MM.1S (cell line): Measurements from ENCODE around the gene NRXN3.

Source experiments
- DNase-seq: peaks from one replicate; pipeline ENCODE4 v3.0.0-alpha.2; 2015
- H2AFZ ChIP-seq: fragments of 300-600 bp; sonication (generic); 2 replicates; pipeline ENCODE4 v1.6.0; 2016; ENCODE audit warnings: antibody characterized with exemption, low read length
- H3F3A ChIP-seq: fragments of 300-600 bp; sonication (generic); 2 replicates; pipeline ENCODE4 v1.6.1; 2016; ENCODE audit warnings: mild to moderate bottlenecking, antibody characterized with exemption, low read length, moderate library complexity, mixed read lengths; ENCODE audit not compliant: insufficient read depth
- H3K27ac ChIP-seq: fragments of 300-600 bp; sonication (generic); 2 replicates; pipeline ENCODE4 v1.5.1; 2016; ENCODE audit warnings: mild to moderate bottlenecking, low read length
- H3K27me3 ChIP-seq: fragments of 300-600 bp; sonication (generic); replicated peaks from 2 replicates; pipeline ENCODE4 v1.6.0; 2016; ENCODE audit warnings: low read length; ENCODE audit not compliant: insufficient read depth
- H3K36me3 ChIP-seq: fragments of 300-600 bp; sonication (generic); replicated peaks from 2 replicates; pipeline ENCODE4 v1.6.1; 2016; ENCODE audit warnings: mild to moderate bottlenecking, low read length, mixed read lengths; ENCODE audit not compliant: insufficient read depth
- H3K4me1 ChIP-seq: fragments of 300-600 bp; sonication (generic); 2 replicates; pipeline ENCODE4 v1.6.1; 2016; ENCODE audit warnings: low read length, mixed read lengths
- H3K4me2 ChIP-seq: fragments of 300-600 bp; sonication (generic); 2 replicates; pipeline ENCODE4 v1.6.0; 2016; ENCODE audit warnings: low read depth, low read length
- H3K4me3 ChIP-seq: fragments of 300-600 bp; sonication (generic); 2 replicates; pipeline ENCODE4 v1.5.1; 2016; ENCODE audit warnings: low read length, mixed read lengths
- H3K79me2 ChIP-seq: fragments of 300-600 bp; sonication (generic); 2 replicates; pipeline ENCODE4 v1.6.1; 2016; ENCODE audit warnings: mixed run types, low read length, mixed read lengths
- H3K9ac ChIP-seq: fragments of 300-600 bp; sonication (generic); 2 replicates; pipeline ENCODE4 v1.6.1; 2016; ENCODE audit warnings: low read length, mixed read lengths
- H3K9me2 ChIP-seq: fragments of 300-600 bp; sonication (generic); replicated peaks from 2 replicates; pipeline ENCODE4 v1.6.1; 2016; ENCODE audit warnings: mild to moderate bottlenecking, low read length, mixed read lengths; ENCODE audit not compliant: insufficient read depth
- H3K9me3 ChIP-seq: fragments of 300-600 bp; sonication (generic); replicated peaks from 2 replicates; pipeline ENCODE4 v1.6.1; 2016; ENCODE audit warnings: mild to moderate bottlenecking, low read length, mixed read lengths; ENCODE audit not compliant: insufficient read depth
- H4K20me1 ChIP-seq: fragments of 300-600 bp; sonication (generic); 2 replicates; pipeline ENCODE4 v1.6.1; 2016; ENCODE audit warnings: mild to moderate bottlenecking, low read length, moderate library complexity, mixed read lengths; ENCODE audit not compliant: insufficient read depth
- EZH2 ChIP-seq: fragments of 300-600 bp; sonication (generic); optimal IDR thresholded peaks from 2 replicates; pipeline ENCODE3; 2017; ENCODE audit warnings: low read depth, mild to moderate bottlenecking, antibody characterized with exemption, low read length, mixed read lengths
- EZH2phosphoT487 ChIP-seq: fragments of 300-600 bp; sonication (generic); IDR thresholded peaks from 2 replicates; pipeline ENCODE4 v1.6.1; 2018; ENCODE audit warnings: antibody characterized with exemption, low read length
- TF ChIP-seq, protein P1 (sequence below): fragments of 300-600 bp; sonication (generic); IDR thresholded peaks from 2 replicates; pipeline ENCODE4 v1.5.1; 2016; ENCODE audit warnings: antibody characterized with exemption, low read length, mixed read lengths

Gene NRXN3

GRCh38 chr14:78614593-78614992 lies 444.4 kb downstream of the NRXN3 start:
- Histone ChIP-seq H3K27ac (no peak overlapping the region), H3K9ac (no peak overlapping the region), H3K79me2 (no peaks in the 10 kb centered on the region), H3K4me3 (no peak overlapping the region), H3F3A (no peaks in the 10 kb centered on the region), H3K4me2 (no peak overlapping the region), H3K4me1 (no peaks in the 10 kb centered on the region), H3K36me3 (no peaks in the 10 kb centered on the region), H2AFZ (no peak overlapping the region), H3K9me2 (no peaks in the 10 kb centered on the region), H3K9me3 (no peaks in the 10 kb centered on the region), H3K27me3 (no peaks in the 10 kb centered on the region), H4K20me1 (no peaks in the 10 kb centered on the region)
- TF ChIP-seq EZH2: no peak
- no peak for TF ChIP-seq EZH2phosphoT487
- TF ChIP-seq, protein P1, sequence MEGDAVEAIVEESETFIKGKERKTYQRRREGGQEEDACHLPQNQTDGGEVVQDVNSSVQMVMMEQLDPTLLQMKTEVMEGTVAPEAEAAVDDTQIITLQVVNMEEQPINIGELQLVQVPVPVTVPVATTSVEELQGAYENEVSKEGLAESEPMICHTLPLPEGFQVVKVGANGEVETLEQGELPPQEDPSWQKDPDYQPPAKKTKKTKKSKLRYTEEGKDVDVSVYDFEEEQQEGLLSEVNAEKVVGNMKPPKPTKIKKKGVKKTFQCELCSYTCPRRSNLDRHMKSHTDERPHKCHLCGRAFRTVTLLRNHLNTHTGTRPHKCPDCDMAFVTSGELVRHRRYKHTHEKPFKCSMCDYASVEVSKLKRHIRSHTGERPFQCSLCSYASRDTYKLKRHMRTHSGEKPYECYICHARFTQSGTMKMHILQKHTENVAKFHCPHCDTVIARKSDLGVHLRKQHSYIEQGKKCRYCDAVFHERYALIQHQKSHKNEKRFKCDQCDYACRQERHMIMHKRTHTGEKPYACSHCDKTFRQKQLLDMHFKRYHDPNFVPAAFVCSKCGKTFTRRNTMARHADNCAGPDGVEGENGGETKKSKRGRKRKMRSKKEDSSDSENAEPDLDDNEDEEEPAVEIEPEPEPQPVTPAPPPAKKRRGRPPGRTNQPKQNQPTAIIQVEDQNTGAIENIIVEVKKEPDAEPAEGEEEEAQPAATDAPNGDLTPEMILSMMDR: no peak
- no peak for DNase-seq

- Histone ChIP-seq H3F3A (no peaks in the 10 kb centered on the region), H3K9ac (no peak overlapping the region), H3K27ac (no peak overlapping the region), H4K20me1 (no peaks in the 10 kb centered on the region), H3K36me3 (no peaks in the 10 kb centered on the region), H3K27me3 (no peaks in the 10 kb centered on the region), H3K4me3 (no peak overlapping the region), H3K4me1 (no peaks in the 10 kb centered on the region), H3K9me2 (no peaks in the 10 kb centered on the region), H3K79me2 (no peaks in the 10 kb centered on the region), H3K9me3 (no peaks in the 10 kb centered on the region), H2AFZ (no peak overlapping the region), H3K4me2 (no peak overlapping the region)
- TF ChIP-seq EZH2 (no peak), EZH2phosphoT487 (no peak)
- TF ChIP-seq, protein P1: no peak
- no peak for DNase-seq
Observed at GRCh38 chr14:78617735-78618134, 447.6 kb downstream of the NRXN3 start.

DNA sequence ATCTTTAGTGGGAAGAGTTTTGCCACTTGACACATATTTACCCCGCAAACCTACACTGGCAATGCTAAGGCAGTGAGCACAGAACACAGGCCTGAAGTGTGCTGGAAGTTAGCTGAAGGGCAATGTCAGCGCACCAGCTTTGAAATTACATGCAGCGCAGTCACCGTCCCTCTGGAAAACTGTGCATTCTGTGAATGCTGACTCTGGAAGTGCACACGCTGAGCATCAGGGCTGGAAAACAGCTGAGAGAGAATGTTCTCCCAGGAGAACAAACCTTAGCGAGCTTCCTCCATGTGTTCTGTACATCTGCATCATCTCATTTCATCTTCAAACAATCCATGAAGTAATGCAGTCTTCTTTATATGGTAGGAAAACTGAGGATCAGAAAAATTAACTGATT lies 448.2 kb downstream of the NRXN3 start:
- Histone ChIP-seq H3K9me3 (no peaks in the 10 kb centered on the region), H2AFZ (no peak overlapping the region), H3K79me2 (no peaks in the 10 kb centered on the region), H3F3A (no peaks in the 10 kb centered on the region), H3K9me2 (no peaks in the 10 kb centered on the region), H3K4me3 (no peak overlapping the region), H3K36me3 (no peaks in the 10 kb centered on the region), H3K27me3 (no peaks in the 10 kb centered on the region), H3K4me2 (no peak overlapping the region), H3K9ac (no peak overlapping the region), H3K4me1 (no peaks in the 10 kb centered on the region), H4K20me1 (no peaks in the 10 kb centered on the region), H3K27ac (no peak overlapping the region)
- TF ChIP-seq EZH2phosphoT487 (no peak), EZH2 (no peak)
- TF ChIP-seq, protein P1: no peak
- DNase-seq: no peak
